H1 (cell line): ENCODE data around the gene EZH2. TPM values are rescaled to one million over a fixed set of nuclear protein-coding genes. Genes with fewer than 3 reads are reported as not detected.

ENCODE experiments used
- BRCA1 ChIP-seq: IDR thresholded peaks from 2 replicates; pipeline ENCODE4 v1.6.1; 2012; ENCODE audit warnings: low read depth, low read length, improper control_type of control experiment
- CBX8 ChIP-seq: fragments of 300-800, 300-1000 bp; sonication (generic); IDR thresholded peaks from 2 replicates; pipeline ENCODE4 v1.7.1; 2016; ENCODE audit warnings: low read depth, low read length, borderline replicate concordance
- CHD1 ChIP-seq: IDR thresholded peaks from 2 replicates; pipeline ENCODE4 v1.6.1; 2012; ENCODE audit warnings: low read depth, low read length, improper control_type of control experiment
- POLR2AphosphoS5 ChIP-seq: IDR thresholded peaks from 2 replicates; pipeline ENCODE4 v1.6.1; 2011; ENCODE audit warnings: low read depth, low read length
- SP2 ChIP-seq: IDR thresholded peaks from 2 replicates; pipeline ENCODE4 v1.6.1; 2012; ENCODE audit warnings: mild to moderate bottlenecking, low read length, inconsistent platforms
- polyA plus RNA-seq, 7 experiments: library from polyadenylated mRNA; depleted of rRNA in 3 of 7; stranded (reverse) in 5 of 7; unstranded in 2 of 7; fragments of >200 nt in 5 of 7; fragments of 200-250 nt in 2 of 7; gene quantifications; 1 replicate in 5 of 7; 2 replicates in 1 of 7; 4 replicates in 1 of 7; pipeline versions ENCODE4 v1.2.1 to v1.2.3, GENCODE V29; 2011 to 2013; ENCODE audit warnings: missing spikeins in 2 of 7, mixed read lengths in 2 of 7
- total RNA-seq: library from RNA; stranded (reverse); fragmentation: NEBNext Ultra II Directional; extraction: Animal tissue kit (Norgen Biotek cat#: 25700); gene quantifications from 2 replicates; pipeline ENCODE4 v1.2.1, GENCODE V29; 2021

Gene EZH2
- total and polyA plus RNA-seq, 2 of the 8 experiments (the other 6 are each of a cell fraction or from before 2014, with no cell fraction given): 28.9 to 49.0 TPM

DNA sequence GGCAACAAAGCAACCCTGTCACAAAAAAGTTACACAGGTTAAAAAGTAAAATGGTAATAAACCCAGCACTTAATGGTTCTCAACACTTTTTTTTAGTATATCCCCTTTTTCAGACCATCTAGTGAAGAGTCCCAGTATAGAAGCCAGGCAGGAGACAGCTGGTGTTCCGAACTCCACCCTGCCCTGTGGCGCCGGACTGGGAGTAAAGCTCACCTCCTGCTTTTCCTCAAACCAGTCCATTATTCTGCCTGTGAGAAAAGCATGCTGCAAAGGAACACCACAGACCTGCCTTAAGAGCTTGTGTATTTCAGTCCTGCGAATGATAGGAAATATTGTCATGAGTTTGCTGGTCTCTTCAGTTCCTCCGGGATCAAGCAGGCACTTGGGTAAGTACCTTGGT, 81.0 kb downstream of the EZH2 start (continued):
- TF ChIP-seq POLR2AphosphoS5 (no peak), CHD1 (no peak), CBX8 (no peak), SP2 (no peak), BRCA1 (no peak)
